Sigmoid colon (tissue), 4 donors: ENCODE results near the gene CBLB.

Experiments
- CTCF ChIP-seq, 4 experiments: fragments of 450-650 bp in 3 of 4; fragments of 200-600 bp in 1 of 4; IDR thresholded peaks; one replicate each; pipeline ENCODE4 v1.5.1; 2016 to 2019; ENCODE audit warnings: antibody characterized with exemption in 4 of 4, mild to moderate bottlenecking in 3 of 4, moderate library complexity in 2 of 4
- EP300 ChIP-seq, 4 donors: sonication (generic); formaldehyde crosslinking; IDR thresholded peaks; one replicate each; pipeline ENCODE4 v1.6.1; 2017; ENCODE audit warnings: antibody characterized with exemption in 4 of 4
- POLR2A ChIP-seq, 2 donors: fragments of 450-650 bp; IDR thresholded peaks; one replicate each; pipeline ENCODE4 v1.6.1; 2016; ENCODE audit warnings: antibody characterized with exemption in 2 of 2, mild to moderate bottlenecking in 2 of 2, moderate library complexity in 2 of 2

- TF ChIP-seq CTCF (IDR thresholded peaks at IDR 0.05) (no peak), POLR2A (IDR thresholded peaks at IDR 0.05) (no peak), EP300 (IDR thresholded peaks at IDR 0.05) (no peak)
Observed at GRCh38 chr3:105730801-105731354, 137.9 kb downstream of the CBLB start.
